ENCODE data around the gene PMP22.

Gene PMP22

GRCh38 chr17:15197229-15197628, 67.9 kb downstream of the PMP22 start:
- H3K4me3 ChIP-seq (replicated peaks; ENCODE audit: low read depth, low read length) = no peak overlapping the region
- TF ChIP-seq CTCF (IDR thresholded peaks at IDR 0.05; ENCODE audit: low read length, missing control alignments) = no peak
- DNase-seq (ENCODE audit: low read depth) = no peak

GRCh38 chr17:15194859-15195277, 70.3 kb downstream of the PMP22 start:
- H3K4me3 ChIP-seq (replicated peaks; ENCODE audit: low read depth, low read length) = no peak overlapping the region
- TF ChIP-seq CTCF (IDR thresholded peaks at IDR 0.05; ENCODE audit: low read length, missing control alignments) = no peak
- DNase-seq (ENCODE audit: low read depth) = no peak

- no peak for TF ChIP-seq CTCF (IDR thresholded peaks at IDR 0.05; ENCODE audit: low read length, missing control alignments)
- peak; percentile 53 for DNase-seq (ENCODE audit: low read depth)
- no peak overlapping the region for H3K4me3 ChIP-seq (replicated peaks; ENCODE audit: low read depth, low read length)
Observed at GRCh38 chr17:15185625-15185991, 79.5 kb downstream of the PMP22 start.

GRCh38 chr17:15184872-15185624, 80.1 kb downstream of the PMP22 start:
- DNase-seq (ENCODE audit: low read depth) = no peak
- H3K4me3 ChIP-seq (replicated peaks; ENCODE audit: low read depth, low read length) = no peak overlapping the region
- TF ChIP-seq CTCF (IDR thresholded peaks at IDR 0.05; ENCODE audit: low read length, missing control alignments) = no peak

GRCh38 chr17:15181816-15182215, 83.3 kb downstream of the PMP22 start:
- DNase-seq (ENCODE audit: low read depth) = no peak
- no peak overlapping the region for H3K4me3 ChIP-seq (replicated peaks; ENCODE audit: low read depth, low read length)
- no peak for TF ChIP-seq CTCF (IDR thresholded peaks at IDR 0.05; ENCODE audit: low read length, missing control alignments)

GRCh38 chr17:15181333-15181732, 83.8 kb downstream of the PMP22 start:
- no peak for TF ChIP-seq CTCF (IDR thresholded peaks at IDR 0.05; ENCODE audit: low read length, missing control alignments)
- H3K4me3 ChIP-seq (replicated peaks; ENCODE audit: low read depth, low read length) = no peak overlapping the region
- DNase-seq (ENCODE audit: low read depth) = no peak

GRCh38 chr17:15180121-15180561, 85.0 kb downstream of the PMP22 start:
- no peak for TF ChIP-seq CTCF (IDR thresholded peaks at IDR 0.05; ENCODE audit: low read length, missing control alignments)
- no peak for DNase-seq (ENCODE audit: low read depth)
- no peak overlapping the region for H3K4me3 ChIP-seq (replicated peaks; ENCODE audit: low read depth, low read length)

Measured in fibroblast of pulmonary artery (primary cell).